Fibroblast of peridontal ligament (primary cell): ENCODE data around the gene PERCC1.

Experiments used
- DNase-seq: peaks from one replicate; pipeline ENCODE4 v3.0.0-alpha.2; 2010; ENCODE audit errors: extremely low read depth

The PERCC1 gene

GRCh38 chr16:1430759-1431496 is at the start of gene PERCC1:
TSS of gene PERCC1 (plus strand) at chr16:1431078. CDS start at chr16:1432594, 1,516 bp downstream.
- DNase-seq: no peak

- DNase-seq: no peak
Measured at GRCh38 chr16:1381612-1382406, 49.1 kb upstream of the PERCC1 start.

GRCh38 chr16:1383556-1383955 is 47.3 kb upstream of the PERCC1 start:
- no peak for DNase-seq

GRCh38 chr16:1385232-1385631 is 45.6 kb upstream of the PERCC1 start:
- no peak for DNase-seq

GRCh38 chr16:1387331-1387730 is 43.5 kb upstream of the PERCC1 start:
- no peak for DNase-seq

GRCh38 chr16:1389762-1390161 is 41.1 kb upstream of the PERCC1 start:
- no peak for DNase-seq

- no peak for DNase-seq
Measured at GRCh38 chr16:1390239-1390779, 40.6 kb upstream of the PERCC1 start.

- DNase-seq: no peak
Measured at GRCh38 chr16:1392826-1393225, 38.1 kb upstream of the PERCC1 start.

- DNase-seq: no peak
Measured at GRCh38 chr16:1393613-1394176, 37.2 kb upstream of the PERCC1 start.

- no peak for DNase-seq
Measured at GRCh38 chr16:1394367-1394951, 36.4 kb upstream of the PERCC1 start.

GRCh38 chr16:1395444-1396031 is 35.3 kb upstream of the PERCC1 start:
- DNase-seq: no peak

GRCh38 chr16:1397779-1398178 is 33.1 kb upstream of the PERCC1 start:
- no peak for DNase-seq

- no peak for DNase-seq
Measured at GRCh38 chr16:1398351-1398750, 32.5 kb upstream of the PERCC1 start.

GRCh38 chr16:1398826-1399581 is 31.9 kb upstream of the PERCC1 start:
- DNase-seq: no peak

- no peak for DNase-seq
Measured at GRCh38 chr16:1401061-1401757, 29.7 kb upstream of the PERCC1 start.

GRCh38 chr16:1401758-1402154 is 29.1 kb upstream of the PERCC1 start:
- no peak for DNase-seq

GRCh38 chr16:1403036-1403435 is 27.8 kb upstream of the PERCC1 start:
- DNase-seq: no peak

GRCh38 chr16:1403733-1404132 is 27.1 kb upstream of the PERCC1 start:
- DNase-seq: no peak

- peak; percentile 64 for DNase-seq
Measured at GRCh38 chr16:1407753-1408152, 23.1 kb upstream of the PERCC1 start.

- DNase-seq: peak; percentile 80
Measured at GRCh38 chr16:1408171-1408837, 22.6 kb upstream of the PERCC1 start.
